Measurements from ENCODE around the gene OPN1SW.

The OPN1SW gene

GRCh38 chr7:128778946-128779345 is 3.4 kb upstream of the OPN1SW start:
- TF ChIP-seq EZH2phosphoT487 (IDR thresholded peaks at IDR 0.05; ENCODE audit: low read depth) = no peak
- TF ChIP-seq CTCF (IDR thresholded peaks at IDR 0.05; ENCODE audit: low read depth, low read length) = no peak
- Histone ChIP-seq H3K4me2 (ENCODE audit: low read length) (no peak overlapping the region), H3K4me1 (ENCODE audit: low read length) (no peaks in the 10 kb centered on the region), H3K9me3 (ENCODE audit: insufficient read depth, low read length) (no peaks in the 10 kb centered on the region), H3K9ac (ENCODE audit: low read length) (no peak overlapping the region), H3K27me3 (ENCODE audit: low read depth, low read length) (no peaks in the 10 kb centered on the region), H3K27ac (ENCODE audit: low read length) (no peak overlapping the region), H3K4me3 (ENCODE audit: low read length) (no peak overlapping the region), H4K20me1 (ENCODE audit: insufficient read depth, low read length) (no peaks in the 10 kb centered on the region), H2AFZ (ENCODE audit: low read depth, low read length) (no peak overlapping the region), H3K79me2 (ENCODE audit: low read length) (no peaks in the 10 kb centered on the region), H3K36me3 (replicated peaks; ENCODE audit: low read depth, low read length) (peaks cover 11% of the 10 kb centered on the region)

- TF ChIP-seq CTCF (IDR thresholded peaks at IDR 0.05; ENCODE audit: low read depth, low read length) = no peak
- TF ChIP-seq EZH2phosphoT487 (IDR thresholded peaks at IDR 0.05; ENCODE audit: low read depth) = no peak
- no peak overlapping the region for H3K9ac ChIP-seq (ENCODE audit: low read length)
Observed at GRCh38 chr7:128777156-128778123, 1.8 kb upstream of the OPN1SW start.

GRCh38 chr7:128774921-128775320 is 673 bp downstream of the OPN1SW start:
- no peaks in the 10 kb centered on the region for H3K27me3 ChIP-seq (ENCODE audit: low read depth, low read length)
- no peak overlapping the region for H3K27ac ChIP-seq (ENCODE audit: low read length)
- no peaks in the 10 kb centered on the region for H3K4me1 ChIP-seq (ENCODE audit: low read length)
- H3K4me3 ChIP-seq (ENCODE audit: low read length) = no peak overlapping the region
- no peak overlapping the region for H3K9ac ChIP-seq (ENCODE audit: low read length)
- no peak overlapping the region for H2AFZ ChIP-seq (ENCODE audit: low read depth, low read length)
- H3K36me3 ChIP-seq (replicated peaks; ENCODE audit: low read depth, low read length) = peaks cover 42% of the 10 kb centered on the region
- H4K20me1 ChIP-seq (ENCODE audit: insufficient read depth, low read length) = no peaks in the 10 kb centered on the region
- TF ChIP-seq CTCF (IDR thresholded peaks at IDR 0.05; ENCODE audit: low read depth, low read length) = no peak
- TF ChIP-seq EZH2phosphoT487 (IDR thresholded peaks at IDR 0.05; ENCODE audit: low read depth) = no peak
- H3K79me2 ChIP-seq (ENCODE audit: low read length) = no peaks in the 10 kb centered on the region
- no peaks in the 10 kb centered on the region for H3K9me3 ChIP-seq (ENCODE audit: insufficient read depth, low read length)
- no peak overlapping the region for H3K4me2 ChIP-seq (ENCODE audit: low read length)

More at GRCh38 chr7:128777156-128778123, 1.8 kb upstream of the OPN1SW start:
- Histone ChIP-seq H3K9me3 (ENCODE audit: insufficient read depth, low read length) (no peaks in the 10 kb centered on the region), H3K27me3 (ENCODE audit: low read depth, low read length) (no peaks in the 10 kb centered on the region), H3K4me2 (ENCODE audit: low read length) (no peak overlapping the region), H3K27ac (ENCODE audit: low read length) (no peak overlapping the region), H4K20me1 (ENCODE audit: insufficient read depth, low read length) (no peaks in the 10 kb centered on the region), H3K4me1 (ENCODE audit: low read length) (no peaks in the 10 kb centered on the region), H3K36me3 (replicated peaks; ENCODE audit: low read depth, low read length) (peaks cover 21% of the 10 kb centered on the region), H3K79me2 (ENCODE audit: low read length) (no peaks in the 10 kb centered on the region), H3K4me3 (ENCODE audit: low read length) (no peak overlapping the region), H2AFZ (ENCODE audit: low read depth, low read length) (no peak overlapping the region)

- Histone ChIP-seq H3K27me3 (ENCODE audit: low read depth, low read length) (no peaks in the 10 kb centered on the region), H3K27ac (ENCODE audit: low read length) (no peak overlapping the region), H4K20me1 (ENCODE audit: insufficient read depth, low read length) (no peaks in the 10 kb centered on the region), H3K36me3 (replicated peaks; ENCODE audit: low read depth, low read length) (peaks cover 50% of the 10 kb centered on the region), H3K4me1 (ENCODE audit: low read length) (no peaks in the 10 kb centered on the region), H3K4me2 (ENCODE audit: low read length) (no peak overlapping the region), H2AFZ (ENCODE audit: low read depth, low read length) (no peak overlapping the region), H3K79me2 (ENCODE audit: low read length) (no peaks in the 10 kb centered on the region), H3K9me3 (ENCODE audit: insufficient read depth, low read length) (no peaks in the 10 kb centered on the region), H3K9ac (ENCODE audit: low read length) (no peak overlapping the region), H3K4me3 (ENCODE audit: low read length) (no peak overlapping the region)
- no peak for TF ChIP-seq CTCF (IDR thresholded peaks at IDR 0.05; ENCODE audit: low read depth, low read length)
- no peak for TF ChIP-seq EZH2phosphoT487 (IDR thresholded peaks at IDR 0.05; ENCODE audit: low read depth)
Observed at GRCh38 chr7:128774029-128774689, 1.4 kb downstream of the OPN1SW start.
